Bone marrow (tissue), 2 donors: Measurements from ENCODE around the gene RBM3.
A peak's percentile ranks its signal among the peaks of the same experiment; 100 is the strongest.
"Not testable (repeated sequence)": the region's sequence is repeated elsewhere in the genome, so short reads cannot be mapped to it uniquely, and the experiment has no call there.

Experiments
- DNase-seq, 2 donors: peaks; one replicate each; lab custom pipeline; 2025; lab: John Stamatoyannopoulos, UW

Gene RBM3

DNA sequence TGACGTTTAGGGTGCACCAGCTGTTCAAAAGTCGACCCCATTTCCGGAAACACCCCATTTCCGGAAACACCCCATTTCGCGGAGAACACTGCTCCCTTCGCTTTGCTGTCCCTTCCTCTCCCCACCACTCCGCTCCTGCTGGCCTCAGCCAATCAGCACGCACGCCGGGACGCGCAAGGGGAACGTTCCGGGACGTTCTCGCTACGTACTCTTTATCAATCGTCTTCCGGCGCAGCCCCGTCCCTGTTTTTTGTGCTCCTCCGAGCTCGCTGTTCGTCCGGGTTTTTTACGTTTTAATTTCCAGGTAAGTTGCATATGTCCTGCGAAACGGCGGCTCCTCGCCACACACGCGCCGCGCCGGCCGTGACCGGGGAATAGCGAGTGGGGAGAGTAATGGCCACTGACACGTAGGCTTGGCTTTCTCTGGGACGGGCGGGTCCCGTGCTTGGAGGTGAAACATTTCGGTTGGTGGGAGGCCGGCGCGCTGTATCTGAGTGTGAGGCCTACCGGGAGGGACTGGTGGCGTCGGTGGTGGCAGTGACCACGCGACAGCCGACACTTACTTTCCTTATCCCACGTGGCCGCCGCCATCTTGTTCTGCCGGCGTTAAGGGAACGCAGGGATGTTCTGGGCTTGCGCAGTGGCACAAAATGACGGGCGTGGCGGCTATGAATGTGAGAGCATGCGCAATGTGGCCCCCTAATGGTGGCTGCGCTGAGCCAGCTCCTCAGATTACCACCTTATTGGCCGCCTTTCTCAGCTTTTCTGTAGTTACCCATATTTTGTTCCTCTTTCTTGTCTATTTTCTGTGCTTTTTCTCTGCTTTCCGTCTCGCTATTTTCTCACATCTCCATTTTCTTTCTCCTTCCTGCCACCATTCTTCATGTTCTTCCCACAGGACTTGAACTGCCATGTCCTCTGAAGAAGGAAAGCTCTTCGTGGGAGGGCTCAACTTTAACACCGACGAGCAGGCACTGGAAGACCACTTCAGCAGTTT is at the start of gene RBM3:
Gene RBM3 (plus strand): TSS at position 215 of the 997 bp plus-strand sequence. CDS start 697 bp downstream, at position 912.
- DNase-seq, result peak; percentile 64 to 88

DNA sequence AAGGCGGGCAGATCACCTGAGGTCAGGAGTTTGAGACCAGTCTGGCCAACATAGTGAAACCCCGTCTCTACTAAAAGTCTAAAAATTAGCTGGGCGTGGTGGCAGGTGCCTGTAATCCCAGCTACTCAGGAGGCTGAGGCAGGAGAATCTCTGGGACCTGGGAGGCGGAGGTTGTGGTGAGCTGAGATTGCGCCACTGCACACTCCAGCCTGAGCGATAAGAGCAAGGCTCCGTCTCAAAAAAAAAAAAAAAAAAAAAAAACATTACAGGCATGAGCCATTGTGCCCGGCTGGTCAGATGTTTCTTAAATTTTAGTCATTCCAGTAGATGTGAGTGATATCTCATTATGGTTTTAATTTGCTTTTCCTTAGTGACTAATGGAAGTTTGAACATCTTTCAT is 48.4 kb upstream of the RBM3 start:
- DNase-seq, result not testable (repeated sequence)

GRCh38 chrX:48530736-48531135 is 43.5 kb upstream of the RBM3 start:
- DNase-seq, result no peak

GRCh38 chrX:48531358-48531959 is 42.8 kb upstream of the RBM3 start:
- DNase-seq, result no peak

DNA sequence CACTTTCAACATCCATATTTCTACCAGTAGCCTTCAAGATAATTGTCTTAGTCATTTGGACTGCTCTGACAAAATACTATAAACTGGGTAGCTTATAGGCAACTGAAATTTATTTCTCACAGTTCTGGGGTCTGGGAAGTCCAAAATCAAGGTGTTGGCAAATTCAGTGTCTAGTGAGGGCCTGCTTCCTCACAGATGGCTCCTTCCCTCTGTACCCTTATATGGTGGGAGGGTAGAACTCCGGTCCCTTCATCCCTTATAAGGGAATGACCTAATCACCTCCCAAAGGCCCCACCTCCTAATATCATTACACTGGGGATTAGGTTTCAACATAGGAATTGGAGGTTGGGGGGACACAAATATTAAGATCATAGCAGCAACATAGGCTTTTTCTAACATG is 42.1 kb upstream of the RBM3 start:
- no peak for DNase-seq

DNA sequence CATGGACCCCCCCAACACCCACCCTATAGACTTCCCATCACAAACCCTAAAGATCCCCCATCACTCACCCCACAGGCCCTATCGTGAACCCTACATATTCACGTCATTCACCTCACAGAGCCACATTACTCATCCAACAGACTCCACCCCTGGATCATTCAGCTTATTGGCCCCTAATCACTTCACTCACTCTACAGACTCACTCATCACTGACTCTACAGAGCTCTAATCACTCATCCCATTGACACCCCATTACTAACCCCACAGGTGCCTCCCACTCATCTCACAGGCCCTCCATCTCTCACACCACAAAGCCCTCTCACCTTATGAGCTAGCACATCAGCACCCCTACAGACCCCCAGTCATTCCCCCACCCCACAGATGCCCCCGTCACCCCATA is 41.1 kb upstream of the RBM3 start:
- DNase-seq, result no peak

DNA sequence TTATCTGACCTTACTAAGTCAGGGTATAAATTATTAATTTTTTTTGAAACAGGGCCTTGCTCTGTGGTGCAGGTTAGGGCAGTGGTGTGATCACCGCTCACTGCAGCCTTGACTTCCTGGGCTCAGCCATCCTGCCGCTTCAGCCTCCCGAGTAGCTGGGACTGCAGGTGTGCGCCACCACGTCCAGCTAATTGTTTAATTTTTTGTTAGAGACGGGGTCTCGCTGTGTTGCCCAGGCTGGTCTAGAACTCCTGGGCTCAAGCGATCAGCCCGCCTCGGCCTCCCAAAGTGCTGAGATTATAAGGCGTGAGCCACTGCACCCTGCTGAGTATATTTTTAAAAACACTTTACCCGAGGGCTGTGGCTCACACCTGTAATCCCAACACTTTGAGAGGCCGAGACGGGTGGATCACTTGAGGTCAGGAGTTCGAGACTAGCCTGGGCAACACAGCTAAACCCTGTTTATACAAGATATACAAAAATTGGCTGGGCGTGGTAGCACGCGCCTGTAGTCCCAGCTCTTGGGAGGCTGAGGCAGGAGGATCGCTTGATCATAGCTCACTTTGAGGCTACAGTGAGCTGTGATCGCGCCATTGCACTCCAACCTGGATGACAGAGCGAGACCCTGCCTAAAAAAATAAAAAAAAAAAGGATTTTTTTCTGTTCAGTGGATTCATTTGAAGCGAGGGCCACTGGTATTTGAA is 35.5 kb upstream of the RBM3 start:
- DNase-seq, result no peak

DNA sequence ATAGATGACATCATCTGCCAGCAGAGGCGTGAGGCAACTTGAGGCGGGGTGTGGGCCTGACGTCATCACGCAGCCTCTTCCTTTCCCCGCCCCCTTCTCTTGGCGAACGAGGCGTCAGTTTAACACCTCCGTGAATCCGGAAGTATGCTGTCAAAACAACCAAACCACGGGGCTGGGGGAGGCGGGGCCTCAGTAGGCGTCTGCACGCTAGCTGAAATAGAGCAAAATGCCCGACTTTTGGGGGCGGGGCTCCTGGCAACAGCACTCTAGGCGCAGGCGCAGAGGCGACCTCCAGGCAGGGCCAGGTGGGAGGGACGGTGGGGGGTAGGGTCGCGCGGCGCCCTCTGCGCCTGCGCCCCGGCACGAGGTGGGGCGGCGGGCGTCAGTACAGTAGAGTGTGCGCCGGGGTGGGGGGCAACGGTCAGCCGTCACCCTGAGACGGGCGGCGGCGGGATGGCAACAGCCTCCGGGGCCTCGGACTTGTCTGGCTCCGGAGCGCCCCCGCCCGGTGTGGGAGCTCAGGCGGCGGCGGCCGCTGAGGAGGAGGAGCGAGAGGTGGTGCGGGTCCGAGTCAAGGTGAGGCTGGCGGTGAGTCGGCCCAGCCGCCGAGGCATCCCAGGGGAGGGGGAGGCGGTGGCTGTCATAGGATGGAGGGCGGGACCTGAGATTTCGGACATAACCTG is 34.8 kb upstream of the RBM3 start, which contains the start of gene TBC1D25:
Gene TBC1D25 (plus strand): TSS at position 370 of the 683 bp plus-strand sequence. CDS start 84 bp downstream, at position 454.
- peak; percentile 70 to 92 for DNase-seq

- DNase-seq, result no peak
Observed at GRCh38 chrX:48540028-48540375, 34.3 kb upstream of the RBM3 start.

DNA sequence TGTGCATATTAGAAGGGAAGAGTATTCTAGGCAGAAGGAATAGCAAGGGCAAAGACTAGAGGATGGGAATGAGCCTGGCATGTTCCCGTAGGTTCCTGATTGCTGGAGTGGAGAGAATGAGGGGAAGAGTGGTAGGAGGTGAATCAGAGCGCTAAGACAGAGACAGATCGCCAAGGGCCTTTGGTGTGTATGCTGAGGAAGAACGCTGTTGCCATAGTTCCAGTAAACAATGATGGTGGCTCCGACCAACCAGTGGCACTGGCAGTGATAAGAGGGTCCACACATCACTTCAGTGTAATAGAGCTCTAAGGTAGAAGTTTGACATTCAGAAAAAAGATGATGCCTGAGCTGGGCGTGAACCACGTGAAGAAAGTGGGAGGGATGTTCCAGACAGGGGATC is 33.8 kb upstream of the RBM3 start:
- no peak for DNase-seq

GRCh38 chrX:48541140-48541814 is 33.0 kb upstream of the RBM3 start:
- no peak for DNase-seq

DNA sequence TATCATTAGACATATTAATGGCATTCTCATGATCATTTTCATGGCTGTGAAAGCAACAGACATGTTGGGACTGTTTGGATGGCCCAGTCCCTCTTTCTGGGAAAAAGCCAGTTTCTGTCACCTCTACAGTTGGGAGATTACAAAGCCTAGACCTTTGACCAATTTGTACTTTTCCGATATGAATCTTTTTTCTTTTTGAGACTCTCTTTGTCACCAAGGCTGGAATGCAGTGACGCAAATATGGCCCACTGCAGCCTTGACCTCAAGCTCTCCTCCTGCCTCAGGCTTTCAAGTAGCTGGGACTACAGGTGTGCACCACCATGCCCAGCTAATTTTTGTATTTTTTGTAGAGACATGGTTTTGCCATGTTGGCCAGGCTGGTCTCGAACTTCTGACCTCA is 25.4 kb upstream of the RBM3 start:
- no peak for DNase-seq

GRCh38 chrX:48555731-48556325 is 18.5 kb upstream of the RBM3 start:
- DNase-seq, result not testable (repeated sequence)

GRCh38 chrX:48558271-48558670 is 16.0 kb upstream of the RBM3 start:
- DNase-seq, result no peak

- DNase-seq, result no peak
Observed at GRCh38 chrX:48559636-48560035, 14.6 kb upstream of the RBM3 start.

- DNase-seq, result no peak
Observed at GRCh38 chrX:48560056-48560455, 14.2 kb upstream of the RBM3 start.

- DNase-seq, result no peak
Observed at GRCh38 chrX:48560681-48561080, 13.6 kb upstream of the RBM3 start.

GRCh38 chrX:48569958-48570357 is 4.3 kb upstream of the RBM3 start:
- DNase-seq, result peak in 1 of 2 donors; percentile 77

DNA sequence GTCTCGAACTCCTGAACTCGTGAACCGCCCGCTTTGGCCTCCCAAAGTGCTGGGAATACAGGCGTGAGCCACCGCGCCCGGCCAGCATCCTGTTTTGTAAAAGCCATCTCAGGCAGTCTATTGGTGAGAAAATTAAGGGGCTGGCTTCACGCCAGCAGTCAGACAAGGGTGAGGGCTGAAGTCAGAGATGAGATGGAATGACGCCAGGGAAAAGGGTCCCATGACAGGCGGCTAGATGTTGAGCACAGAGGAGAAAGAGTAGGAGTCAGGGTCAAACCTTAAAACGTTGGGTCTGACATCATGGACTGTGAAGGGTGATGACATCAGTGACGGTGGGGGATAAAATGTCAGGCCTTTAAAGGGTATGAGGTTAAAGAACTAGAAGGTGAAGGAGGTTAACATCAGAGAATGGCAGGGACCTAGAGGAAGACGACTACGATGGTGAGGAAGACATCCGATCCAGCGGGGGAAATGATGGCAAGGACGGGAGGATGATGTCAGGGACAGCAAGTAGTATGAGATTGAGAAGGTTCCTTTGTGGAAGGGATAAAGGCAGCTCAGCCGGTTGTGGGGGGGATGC is 504 bp upstream of the RBM3 start:
- no peak for DNase-seq

- DNase-seq, result no peak
Observed at GRCh38 chrX:48575642-48576041, 1.4 kb downstream of the RBM3 start.

- no peak for DNase-seq
Observed at GRCh38 chrX:48576108-48576507, 1.8 kb downstream of the RBM3 start.
